GM12891 (cell line): Measurements from ENCODE around the gene ATXN1.
"Not testable (repeated sequence)": the region's sequence is repeated elsewhere in the genome, so short reads cannot be mapped to it uniquely, and the experiment has no call there.

Source experiments
- DNase-seq: peaks from one replicate; pipeline ENCODE4 v3.0.0; 2011; ENCODE audit warnings: low spot score; ENCODE audit not compliant: insufficient read length
- FAIRE-seq: peaks from 2 replicates; lab custom pipeline; 2011; peaks lifted over from hg19 to GRCh38; lab: Jason Lieb, UNC
- PAX5 ChIP-seq: IDR thresholded peaks from 2 replicates; pipeline ENCODE4 v1.6.1; 2011; ENCODE audit warnings: low read length, moderate library complexity, mild to moderate bottlenecking; ENCODE audit not compliant: insufficient read depth, severe bottlenecking
- POLR2A ChIP-seq: IDR thresholded peaks from 2 replicates; pipeline ENCODE4 v1.6.1; 2011; ENCODE audit warnings: low read depth, low read length, control low read depth
- POLR2AphosphoS5 ChIP-seq: IDR thresholded peaks from 2 replicates; pipeline ENCODE4 v1.6.1; 2011; ENCODE audit warnings: low read depth, low read length, control low read depth
- POU2F2 ChIP-seq: IDR thresholded peaks from 2 replicates; pipeline ENCODE4 v1.6.1; 2011; ENCODE audit warnings: low read depth, mild to moderate bottlenecking, control low read depth, low read length, moderate library complexity
- SPI1 ChIP-seq: IDR thresholded peaks from 2 replicates; pipeline ENCODE4 v1.6.1; 2011; ENCODE audit warnings: low read depth, low read length, control low read depth
- TAF1 ChIP-seq: IDR thresholded peaks from 2 replicates; pipeline ENCODE4 v1.6.1; 2011; ENCODE audit warnings: low read depth, low read length, control low read depth

The ATXN1 gene

GRCh38 chr6:16705081-16705993 lies 55.9 kb downstream of the ATXN1 start:
- FAIRE-seq (peak; percentile 43), DNase-seq (no peak)
- peak; percentile 50; the same call in 1 of the 2 replicates for TF ChIP-seq SPI1
- no peak for TF ChIP-seq TAF1

GRCh38 chr6:16704401-16705045 lies 56.7 kb downstream of the ATXN1 start:
- DNase-seq (no peak), FAIRE-seq (peak; percentile 82)
- TF ChIP-seq POLR2AphosphoS5 (no peak), TAF1 (no peak), SPI1 (no peak), POU2F2 (no peak), POLR2A (no peak), PAX5 (no peak)

- DNase-seq, FAIRE-seq: not testable (repeated sequence)
Observed at GRCh38 chr6:16702627-16703378, 58.5 kb downstream of the ATXN1 start.

GRCh38 chr6:16700916-16701234 lies 60.4 kb downstream of the ATXN1 start:
- TF ChIP-seq PAX5, result no peak
- TF ChIP-seq TAF1, result no peak
- TF ChIP-seq POLR2A, result no peak
- TF ChIP-seq POU2F2, result no peak
- TF ChIP-seq SPI1, result no peak
- no peak for TF ChIP-seq POLR2AphosphoS5
- DNase-seq, result no peak
- peak; percentile 31 for FAIRE-seq

- DNase-seq, result no peak
- FAIRE-seq, result peak; percentile 71
- no peak for TF ChIP-seq TAF1
- no peak for TF ChIP-seq POU2F2
- no peak for TF ChIP-seq PAX5
- TF ChIP-seq POLR2AphosphoS5, result no peak
- TF ChIP-seq POLR2A, result no peak
- TF ChIP-seq SPI1, result no peak
Observed at GRCh38 chr6:16700202-16700915, 60.9 kb downstream of the ATXN1 start.

- no peak for TF ChIP-seq TAF1
- peak; percentile 18; the same call in 1 of the 2 replicates for TF ChIP-seq SPI1
- no peak for DNase-seq
- FAIRE-seq, result no peak
Observed at GRCh38 chr6:16698997-16699868, 62.0 kb downstream of the ATXN1 start.

- TF ChIP-seq PAX5 (no peak), POLR2AphosphoS5 (no peak), TAF1 (no peak)
- FAIRE-seq (peak; percentile 13), DNase-seq (no peak)
Observed at GRCh38 chr6:16698162-16698533, 63.1 kb downstream of the ATXN1 start.

- TF ChIP-seq PAX5 (no peak), POU2F2 (no peak), POLR2A (no peak), SPI1 (no peak), POLR2AphosphoS5 (no peak), TAF1 (no peak)
Observed at GRCh38 chr6:16697437-16698161, 63.7 kb downstream of the ATXN1 start.

More at GRCh38 chr6:16697437-16698161, 63.7 kb downstream of the ATXN1 start:
- FAIRE-seq (no peak), DNase-seq (no peak)
